ENCODE measurements around the gene IMPA2.

Gene IMPA2

DNA sequence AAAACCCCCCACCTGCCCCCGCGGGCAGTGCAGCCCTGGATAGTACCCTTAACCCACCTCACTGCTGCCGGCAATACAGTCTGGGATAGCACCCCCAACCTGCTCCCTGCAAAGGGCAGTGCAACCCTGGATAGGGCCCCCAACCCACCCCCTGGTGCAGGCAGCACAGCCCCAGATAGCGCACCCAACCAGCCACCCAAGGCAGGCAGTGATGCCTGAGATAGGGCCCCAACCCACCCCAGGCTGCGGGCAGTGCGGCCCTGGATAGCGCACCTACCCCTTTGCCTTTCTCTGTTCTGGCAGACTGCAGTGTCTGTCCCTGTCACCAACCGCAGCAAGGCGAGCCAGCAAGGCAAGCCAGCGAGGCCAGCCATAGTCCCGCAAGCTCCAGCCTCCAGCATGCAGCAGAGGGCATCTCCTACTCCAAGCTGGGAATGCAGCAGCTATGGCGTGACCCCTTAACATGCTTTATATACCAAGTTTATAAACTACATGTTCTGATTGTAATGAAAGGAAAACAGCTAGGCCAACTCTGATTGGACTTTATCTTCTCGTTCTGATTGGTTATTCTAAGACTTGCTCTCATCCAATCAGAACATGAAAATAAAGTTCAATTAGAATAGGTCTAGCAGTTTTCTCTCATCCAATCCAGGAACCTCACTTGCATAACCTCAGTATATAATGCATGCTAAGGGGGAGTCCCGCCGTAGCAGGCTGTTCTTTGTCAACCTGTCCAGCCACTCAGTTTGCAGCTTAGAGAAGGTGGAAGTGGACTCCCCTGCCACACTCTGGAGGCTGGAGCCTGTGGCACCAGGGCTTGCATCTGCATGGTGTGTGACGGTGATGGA is 78.3 kb downstream of the IMPA2 start:
- Histone ChIP-seq H2BK120ac (ENCODE audit: low read depth, low read length) (no peak overlapping the region), H2BK5ac (ENCODE audit: low read length) (no peak overlapping the region), H3K56ac (ENCODE audit: low read length) (no peak overlapping the region), H3K4me1 (ENCODE audit: control insufficient read depth, low read depth, low read length) (no peaks in the 10 kb centered on the region), H3K27ac (ENCODE audit: low read depth, low read length) (no peak overlapping the region), H3K79me1 (ENCODE audit: low read length) (no peaks in the 10 kb centered on the region), H3K4me2 (ENCODE audit: low read length) (no peak overlapping the region), H3K36me3 (ENCODE audit: control insufficient read depth, insufficient read depth, low read length) (no peaks in the 10 kb centered on the region), H4K8ac (ENCODE audit: low read depth, low read length) (no peak overlapping the region), H4K5ac (ENCODE audit: low read length) (no peak overlapping the region), H3K18ac (ENCODE audit: low read length) (no peak overlapping the region), H3K23ac (ENCODE audit: low read length) (no peak overlapping the region), H2BK15ac (replicated peaks; ENCODE audit: low read depth) (no peak overlapping the region), H3K27me3 (ENCODE audit: insufficient read depth, low read length, poor library complexity) (no peaks in the 10 kb centered on the region), H2AK5ac (ENCODE audit: low read length) (no peak overlapping the region), H3K9ac (ENCODE audit: low read length) (no peak overlapping the region), H3K79me2 (ENCODE audit: control insufficient read depth, insufficient read depth, low read length) (no peaks in the 10 kb centered on the region), H3K4ac (ENCODE audit: low read depth, low read length) (no peak overlapping the region), H3K4me3 (ENCODE audit: low read length) (no peak overlapping the region)
- no CpG with 5 or more reads among the region's 16 CpGs for WGBS (ENCODE audit: extremely low coverage, insufficient coverage, low lambda C conversion rate)
- DNase-seq = no peak

- Histone ChIP-seq H3K4me3 (ENCODE audit: low read length) (no peak overlapping the region), H2BK120ac (ENCODE audit: low read depth, low read length) (no peak overlapping the region), H3K27me3 (ENCODE audit: insufficient read depth, low read length, poor library complexity) (no peaks in the 10 kb centered on the region), H2BK15ac (replicated peaks; ENCODE audit: low read depth) (no peak overlapping the region), H4K5ac (ENCODE audit: low read length) (no peak overlapping the region), H3K79me1 (ENCODE audit: low read length) (no peaks in the 10 kb centered on the region), H3K4me1 (ENCODE audit: control insufficient read depth, low read depth, low read length) (no peaks in the 10 kb centered on the region), H3K23ac (ENCODE audit: low read length) (no peak overlapping the region), H2AK5ac (ENCODE audit: low read length) (no peak overlapping the region), H3K4me2 (ENCODE audit: low read length) (no peak overlapping the region), H3K79me2 (ENCODE audit: control insufficient read depth, insufficient read depth, low read length) (no peaks in the 10 kb centered on the region), H4K8ac (ENCODE audit: low read depth, low read length) (no peak overlapping the region), H3K36me3 (ENCODE audit: control insufficient read depth, insufficient read depth, low read length) (no peaks in the 10 kb centered on the region), H3K4ac (ENCODE audit: low read depth, low read length) (no peak overlapping the region), H3K56ac (ENCODE audit: low read length) (no peak overlapping the region), H3K27ac (ENCODE audit: low read depth, low read length) (no peak overlapping the region), H3K9ac (ENCODE audit: low read length) (no peak overlapping the region), H2BK5ac (ENCODE audit: low read length) (no peak overlapping the region), H3K18ac (ENCODE audit: low read length) (no peak overlapping the region)
- no CpG with 5 or more reads among the region's 20 CpGs for WGBS (ENCODE audit: extremely low coverage, insufficient coverage, low lambda C conversion rate)
- DNase-seq = no peak
Measured at GRCh38 chr18:12060182-12060870, 79.0 kb downstream of the IMPA2 start.

- WGBS (ENCODE audit: extremely low coverage, insufficient coverage, low lambda C conversion rate) = no CpG with 5 or more reads among the region's 14 CpGs
- no peaks in the 10 kb centered on the region for H3K36me3 ChIP-seq (ENCODE audit: control insufficient read depth, insufficient read depth, low read length)
Measured at GRCh38 chr18:12061685-12062084, 80.4 kb downstream of the IMPA2 start.

GRCh38 chr18:12062974-12063373 is 81.7 kb downstream of the IMPA2 start:
- H3K4me1 ChIP-seq (ENCODE audit: control insufficient read depth, low read depth, low read length) = no peaks in the 10 kb centered on the region
- H3K36me3 ChIP-seq (ENCODE audit: control insufficient read depth, insufficient read depth, low read length) = no peaks in the 10 kb centered on the region
- H3K27ac ChIP-seq (ENCODE audit: low read depth, low read length) = no peak overlapping the region
- no peak overlapping the region for H3K4me3 ChIP-seq (ENCODE audit: low read length)
- H3K79me2 ChIP-seq (ENCODE audit: control insufficient read depth, insufficient read depth, low read length) = no peaks in the 10 kb centered on the region
- no peak overlapping the region for H3K18ac ChIP-seq (ENCODE audit: low read length)
- H3K9ac ChIP-seq (ENCODE audit: low read length) = no peak overlapping the region
- H3K56ac ChIP-seq (ENCODE audit: low read length) = no peak overlapping the region
- H3K79me1 ChIP-seq (ENCODE audit: low read length) = no peaks in the 10 kb centered on the region
- no CpG with 5 or more reads among the region's 4 CpGs for WGBS (ENCODE audit: extremely low coverage, insufficient coverage, low lambda C conversion rate)
- H3K27me3 ChIP-seq (ENCODE audit: insufficient read depth, low read length, poor library complexity) = no peaks in the 10 kb centered on the region
- no peak overlapping the region for H3K4me2 ChIP-seq (ENCODE audit: low read length)
- no peak overlapping the region for H2AK5ac ChIP-seq (ENCODE audit: low read length)
- DNase-seq = no peak
- no peak overlapping the region for H3K23ac ChIP-seq (ENCODE audit: low read length)
- H4K5ac ChIP-seq (ENCODE audit: low read length) = no peak overlapping the region
- H2BK15ac ChIP-seq (replicated peaks; ENCODE audit: low read depth) = no peak overlapping the region
- H3K4ac ChIP-seq (ENCODE audit: low read depth, low read length) = no peak overlapping the region
- H2BK5ac ChIP-seq (ENCODE audit: low read length) = no peak overlapping the region
- no peak overlapping the region for H2BK120ac ChIP-seq (ENCODE audit: low read depth, low read length)
- no peak overlapping the region for H4K8ac ChIP-seq (ENCODE audit: low read depth, low read length)

More at GRCh38 chr18:12061685-12062084, 80.4 kb downstream of the IMPA2 start:
- H3K18ac ChIP-seq (ENCODE audit: low read length) = no peak overlapping the region
- H4K8ac ChIP-seq (ENCODE audit: low read depth, low read length) = no peak overlapping the region
- H3K4me3 ChIP-seq (ENCODE audit: low read length) = no peak overlapping the region
- no peak overlapping the region for H3K27ac ChIP-seq (ENCODE audit: low read depth, low read length)
- no peaks in the 10 kb centered on the region for H3K79me1 ChIP-seq (ENCODE audit: low read length)
- no peak overlapping the region for H3K56ac ChIP-seq (ENCODE audit: low read length)
- H2BK15ac ChIP-seq (replicated peaks; ENCODE audit: low read depth) = no peak overlapping the region
- H2BK120ac ChIP-seq (ENCODE audit: low read depth, low read length) = no peak overlapping the region
- H3K4me2 ChIP-seq (ENCODE audit: low read length) = no peak overlapping the region
- no peaks in the 10 kb centered on the region for H3K27me3 ChIP-seq (ENCODE audit: insufficient read depth, low read length, poor library complexity)
- H3K79me2 ChIP-seq (ENCODE audit: control insufficient read depth, insufficient read depth, low read length) = no peaks in the 10 kb centered on the region
- no peak overlapping the region for H3K4ac ChIP-seq (ENCODE audit: low read depth, low read length)
- DNase-seq = no peak
- H3K9ac ChIP-seq (ENCODE audit: low read length) = no peak overlapping the region
- no peak overlapping the region for H2AK5ac ChIP-seq (ENCODE audit: low read length)
- no peak overlapping the region for H3K23ac ChIP-seq (ENCODE audit: low read length)
- H3K4me1 ChIP-seq (ENCODE audit: control insufficient read depth, low read depth, low read length) = no peaks in the 10 kb centered on the region
- H4K5ac ChIP-seq (ENCODE audit: low read length) = no peak overlapping the region
- no peak overlapping the region for H2BK5ac ChIP-seq (ENCODE audit: low read length)

DNA sequence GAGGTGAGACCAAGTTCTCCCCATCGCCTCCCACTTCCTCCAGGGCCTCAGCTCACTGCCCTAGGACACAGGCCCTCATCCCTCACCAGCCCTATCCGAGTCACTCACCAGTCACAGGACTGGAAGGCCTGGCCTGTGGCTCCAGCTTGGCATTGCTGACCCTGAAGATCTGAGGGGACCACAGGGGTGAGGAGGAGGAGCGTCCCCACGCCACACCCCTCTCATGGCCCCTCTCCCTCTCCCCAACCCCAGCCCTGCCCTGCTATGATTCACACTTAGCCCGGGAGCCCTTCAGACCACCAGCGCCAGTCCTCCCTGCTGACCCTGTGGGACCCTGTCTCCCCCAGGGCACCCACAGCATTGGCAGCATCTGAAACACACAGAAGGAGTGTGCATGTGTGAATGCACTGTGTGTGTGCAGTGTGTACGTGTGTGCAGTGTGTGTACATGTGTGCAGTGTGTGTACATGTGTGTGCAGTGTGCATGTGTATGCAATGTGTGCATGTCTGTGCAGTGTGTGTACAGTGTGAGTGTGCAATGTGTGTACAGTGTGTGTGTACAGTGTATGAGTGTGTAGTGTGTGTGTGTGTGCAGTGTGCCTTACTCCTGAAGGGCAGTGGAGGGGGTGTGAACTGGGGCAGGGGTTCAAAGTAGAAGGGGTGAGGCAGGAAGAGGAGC is 82.9 kb downstream of the IMPA2 start:
- no CpG with 5 or more reads among the region's 7 CpGs for WGBS (ENCODE audit: extremely low coverage, insufficient coverage, low lambda C conversion rate)
- H3K27me3 ChIP-seq (ENCODE audit: insufficient read depth, low read length, poor library complexity) = no peaks in the 10 kb centered on the region
- DNase-seq = no peak
- H3K23ac ChIP-seq (ENCODE audit: low read length) = no peak overlapping the region
- H3K56ac ChIP-seq (ENCODE audit: low read length) = no peak overlapping the region
- H2AK5ac ChIP-seq (ENCODE audit: low read length) = no peak overlapping the region
- H3K79me1 ChIP-seq (ENCODE audit: low read length) = no peaks in the 10 kb centered on the region
- no peaks in the 10 kb centered on the region for H3K36me3 ChIP-seq (ENCODE audit: control insufficient read depth, insufficient read depth, low read length)
- no peak overlapping the region for H3K4ac ChIP-seq (ENCODE audit: low read depth, low read length)
- H2BK120ac ChIP-seq (ENCODE audit: low read depth, low read length) = no peak overlapping the region
- no peak overlapping the region for H3K9ac ChIP-seq (ENCODE audit: low read length)
- no peak overlapping the region for H2BK5ac ChIP-seq (ENCODE audit: low read length)
- H3K4me3 ChIP-seq (ENCODE audit: low read length) = no peak overlapping the region
- no peak overlapping the region for H3K27ac ChIP-seq (ENCODE audit: low read depth, low read length)
- no peak overlapping the region for H3K18ac ChIP-seq (ENCODE audit: low read length)
- H2BK15ac ChIP-seq (replicated peaks; ENCODE audit: low read depth) = no peak overlapping the region
- no peak overlapping the region for H4K5ac ChIP-seq (ENCODE audit: low read length)
- H4K8ac ChIP-seq (ENCODE audit: low read depth, low read length) = no peak overlapping the region
- H3K79me2 ChIP-seq (ENCODE audit: control insufficient read depth, insufficient read depth, low read length) = no peaks in the 10 kb centered on the region
- no peak overlapping the region for H3K4me2 ChIP-seq (ENCODE audit: low read length)
- no peaks in the 10 kb centered on the region for H3K4me1 ChIP-seq (ENCODE audit: control insufficient read depth, low read depth, low read length)
